Stimulated activated CD4-positive, alpha-beta T cell treated with anti-CD3 and anti-CD28 coated beads, TNF-alpha, amount 100 ng/mL, for 24 hours (primary cell): ENCODE data around the gene SOX21.

Source experiments
- DNase-seq, 3 experiments: peaks; one replicate each; pipeline ENCODE4 v3.0.0-alpha.2; 2020; ENCODE audit warnings: low read depth in 3 of 3

The SOX21 gene

GRCh38 chr13:94709001-94709834 lies 3.1 kb downstream of the SOX21 start:
- DNase-seq: no peak

- DNase-seq: no peak
These were observed 4.1 kb downstream of the SOX21 start for GRCh38 chr13:94708031-94708859.

- DNase-seq: no peak
These were observed 4.8 kb downstream of the SOX21 start for GRCh38 chr13:94707400-94708021.

GRCh38 chr13:94706843-94707399 lies 5.4 kb downstream of the SOX21 start:
- DNase-seq: no peak

- no peak for DNase-seq
These were observed 6.1 kb downstream of the SOX21 start for GRCh38 chr13:94706101-94706842.

- no peak for DNase-seq
These were observed 7.0 kb downstream of the SOX21 start for GRCh38 chr13:94705081-94706030.

- DNase-seq: no peak
These were observed 7.8 kb downstream of the SOX21 start for GRCh38 chr13:94704377-94705080.

- DNase-seq: no peak
These were observed 8.5 kb downstream of the SOX21 start for GRCh38 chr13:94703721-94704314.

- no peak for DNase-seq
These were observed 9.1 kb downstream of the SOX21 start for GRCh38 chr13:94703271-94703670.

GRCh38 chr13:94702181-94703041 lies 9.9 kb downstream of the SOX21 start:
- DNase-seq: no peak

GRCh38 chr13:94701313-94702180 lies 10.8 kb downstream of the SOX21 start:
- DNase-seq: no peak

- DNase-seq: no peak
These were observed 11.8 kb downstream of the SOX21 start for GRCh38 chr13:94700536-94700935.

GRCh38 chr13:94700051-94700535 lies 12.3 kb downstream of the SOX21 start:
- no peak for DNase-seq

- DNase-seq: no peak
These were observed 16.2 kb downstream of the SOX21 start for GRCh38 chr13:94696171-94696570.

GRCh38 chr13:94692030-94692429 lies 20.3 kb downstream of the SOX21 start:
- DNase-seq: no peak

- no peak for DNase-seq
These were observed 28.9 kb downstream of the SOX21 start for GRCh38 chr13:94683409-94683808.

GRCh38 chr13:94682229-94682628 lies 30.1 kb downstream of the SOX21 start:
- no peak for DNase-seq
